GM23338 (cell line): Measurements from ENCODE around the gene SMARCE1. TPM values are rescaled to one million over a fixed set of nuclear protein-coding genes. Genes with fewer than 3 reads are reported as not detected.

Experiments
- EZH2 ChIP-seq: fragments of 200-600 bp; sonication (generic); IDR thresholded peaks from one replicate; pipeline ENCODE4 v1.8.0; 2017; ENCODE audit warnings: antibody characterized with exemption, mild to moderate bottlenecking, low read depth; ENCODE audit not compliant: unreplicated experiment
- EZH2phosphoT487 ChIP-seq: fragments of 200-600 bp; sonication (generic); IDR thresholded peaks from one replicate; pipeline ENCODE4 v1.8.1; 2018; ENCODE audit warnings: antibody characterized with exemption; ENCODE audit not compliant: unreplicated experiment
- REST ChIP-seq: IDR thresholded peaks from one replicate; pipeline ENCODE4 v1.6.1; 2018; ENCODE audit warnings: antibody characterized with exemption; ENCODE audit not compliant: unreplicated experiment
- STAT1 ChIP-seq: IDR thresholded peaks from one replicate; pipeline ENCODE4 v1.6.1; 2016; ENCODE audit warnings: antibody characterized with exemption; ENCODE audit not compliant: unreplicated experiment
- ZNF462 ChIP-seq: fragments of 250-450 bp; sonication (Bioruptor Pico); IDR thresholded peaks from 2 replicates; pipeline ENCODE4 v1.5.0; 2020; ENCODE audit warnings: mild to moderate bottlenecking, moderate library complexity
- polyA plus RNA-seq: library from polyadenylated mRNA; unstranded; fragments of >200 nt; fragmentation: Nextera tagmentation; extraction: Ambion mirVana; gene quantifications from 2 replicates; pipeline ENCODE4 v1.2.1, GENCODE V29; 2016
- total RNA-seq: library from RNA; depleted of rRNA; stranded (reverse); fragments of >200 nt; shearing (Covaris generic); gene quantifications from 2 replicates; pipeline ENCODE4 v1.2.3, GENCODE V29; 2014

Gene SMARCE1
- total and polyA plus RNA-seq, 2 experiments from 2014 or later = 101 to 258 TPM

GRCh38 chr17:40678902-40679522 is 31.4 kb upstream of the SMARCE1 start (continued):
- TF ChIP-seq REST (no peak), STAT1 (no peak), EZH2phosphoT487 (no peak), ZNF462 (CRISPR knock-in tag) (no peak), EZH2 (no peak)
